BLaER1 (cell line): Measurements from ENCODE around the gene HMOX2.

ENCODE experiments used
- H3K27ac ChIP-seq: shearing (Covaris generic); formaldehyde crosslinking; 2 replicates; pipeline ENCODE4 v1.8.1; 2022
- H3K27me3 ChIP-seq: shearing (Covaris generic); formaldehyde crosslinking; 2 replicates; pipeline ENCODE4 v1.8.1; 2022
- H3K36me3 ChIP-seq: shearing (Covaris generic); formaldehyde crosslinking; 2 replicates; pipeline ENCODE4 v1.8.1; 2022
- H3K4me1 ChIP-seq: shearing (Covaris generic); formaldehyde crosslinking; 2 replicates; pipeline ENCODE4 v1.8.1; 2022
- H3K4me2 ChIP-seq: shearing (Covaris generic); formaldehyde crosslinking; 2 replicates; pipeline ENCODE4 v1.8.1; 2022
- H3K4me3 ChIP-seq: shearing (Covaris generic); formaldehyde crosslinking; 2 replicates; pipeline ENCODE4 v1.8.1; 2022
- H3K9ac ChIP-seq: shearing (Covaris generic); formaldehyde crosslinking; 2 replicates; pipeline ENCODE4 v1.8.1; 2022
- H3K9me3 ChIP-seq: shearing (Covaris generic); formaldehyde crosslinking; 2 replicates; pipeline ENCODE4 v1.8.1; 2022
- H4K20me1 ChIP-seq: shearing (Covaris generic); formaldehyde crosslinking; 2 replicates; pipeline ENCODE4 v1.8.1; 2022
- Cebpa-rat ChIP-seq: shearing (Covaris generic); IDR thresholded peaks from 2 replicates; pipeline ENCODE4 v1.8.1; 2022

The HMOX2 gene

GRCh38 chr16:4443271-4443670, 32.9 kb upstream of the HMOX2 start:
- no peak for TF ChIP-seq Cebpa-rat
- no peak overlapping the region for H3K9ac ChIP-seq
- no peak overlapping the region for H3K4me2 ChIP-seq
- peaks cover 100% of the 10 kb centered on the region for H3K36me3 ChIP-seq
- H3K27me3 ChIP-seq = no peaks in the 10 kb centered on the region
- H3K9me3 ChIP-seq = no peaks in the 10 kb centered on the region
- H3K4me1 ChIP-seq = peaks cover 12% of the 10 kb centered on the region; the same call in 1 of the 2 replicates
- H3K4me3 ChIP-seq = no peak overlapping the region
- peaks cover 43% of the 10 kb centered on the region for H4K20me1 ChIP-seq
- H3K27ac ChIP-seq = no peak overlapping the region

DNA sequence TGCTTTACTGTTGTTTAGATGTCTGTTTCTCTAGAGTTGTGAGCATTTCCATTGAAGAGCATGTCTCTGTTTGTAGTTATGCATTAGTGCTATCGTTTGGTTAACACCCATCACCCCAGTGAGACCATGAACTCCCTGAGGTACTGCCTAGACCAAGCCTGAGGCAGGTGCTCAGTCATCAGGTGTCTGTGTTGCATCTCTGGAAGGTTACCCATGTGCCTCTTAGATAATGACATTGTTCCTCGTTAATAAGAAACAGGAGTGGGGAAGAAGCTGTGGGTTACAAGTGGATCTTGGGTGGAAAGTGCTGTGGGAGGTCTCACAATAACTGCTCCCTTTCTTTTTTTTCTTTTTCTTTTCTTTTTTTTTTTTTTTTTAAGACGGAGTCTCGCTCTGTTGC, 32.2 kb upstream of the HMOX2 start:
- Histone ChIP-seq H3K27ac (no peak overlapping the region), H3K4me3 (no peak overlapping the region), H3K9ac (no peak overlapping the region), H3K27me3 (no peaks in the 10 kb centered on the region), H3K9me3 (no peaks in the 10 kb centered on the region), H3K4me1 (peaks cover 5% of the 10 kb centered on the region; the same call in 1 of the 2 replicates), H3K36me3 (peaks cover 100% of the 10 kb centered on the region), H3K4me2 (no peak overlapping the region), H4K20me1 (peaks cover 43% of the 10 kb centered on the region)
- no peak for TF ChIP-seq Cebpa-rat

GRCh38 chr16:4450430-4450829, 25.8 kb upstream of the HMOX2 start:
- peaks cover 64% of the 10 kb centered on the region for H4K20me1 ChIP-seq
- H3K4me3 ChIP-seq = no peak overlapping the region
- no peak for TF ChIP-seq Cebpa-rat
- peaks cover 5% of the 10 kb centered on the region; the same call in 1 of the 2 replicates for H3K4me1 ChIP-seq
- H3K27ac ChIP-seq = no peak overlapping the region
- H3K27me3 ChIP-seq = no peaks in the 10 kb centered on the region
- no peaks in the 10 kb centered on the region for H3K9me3 ChIP-seq
- peaks cover 100% of the 10 kb centered on the region for H3K36me3 ChIP-seq
- H3K4me2 ChIP-seq = no peak overlapping the region
- no peak overlapping the region for H3K9ac ChIP-seq

DNA sequence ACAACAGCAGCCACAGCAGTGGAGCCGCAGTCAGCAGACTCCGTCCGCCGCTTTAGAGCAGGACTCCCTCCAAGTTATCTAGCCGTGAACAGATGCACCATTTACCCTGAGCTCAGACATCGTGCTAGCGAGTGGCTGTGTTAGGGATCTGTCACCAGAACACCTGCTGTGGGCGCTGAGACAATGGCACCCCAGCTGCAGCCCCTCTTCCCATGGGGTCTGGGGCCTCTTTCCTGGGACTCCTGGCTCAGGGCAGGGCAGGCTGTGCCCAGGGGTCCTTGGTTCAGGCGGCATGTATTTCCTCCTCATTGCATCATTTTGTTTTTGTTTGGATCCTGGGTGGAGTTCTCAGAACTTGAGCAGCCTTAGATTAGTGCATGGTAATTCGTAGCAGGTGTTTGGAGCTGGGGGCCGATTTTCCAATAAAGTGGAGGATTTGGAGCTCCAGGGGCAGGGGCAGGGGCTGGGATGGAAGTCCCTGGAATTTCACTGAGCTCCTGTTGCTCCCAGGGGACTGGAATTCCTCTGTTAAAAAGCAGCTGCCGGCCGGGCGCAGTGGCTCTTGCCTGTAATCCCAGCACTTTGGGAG, 25.2 kb upstream of the HMOX2 start:
- Histone ChIP-seq H3K4me3 (no peak overlapping the region), H3K4me2 (no peak overlapping the region), H3K9ac (no peak overlapping the region), H3K9me3 (no peaks in the 10 kb centered on the region), H3K4me1 (peaks cover 11% of the 10 kb centered on the region; the same call in 1 of the 2 replicates), H3K27me3 (no peaks in the 10 kb centered on the region), H4K20me1 (peaks cover 70% of the 10 kb centered on the region), H3K36me3 (peaks cover 100% of the 10 kb centered on the region), H3K27ac (no peak overlapping the region)
- TF ChIP-seq Cebpa-rat = no peak

- Histone ChIP-seq H3K4me2 (no peak overlapping the region), H3K27ac (no peak overlapping the region), H3K4me1 (peaks cover 12% of the 10 kb centered on the region; the same call in 1 of the 2 replicates), H3K4me3 (no peak overlapping the region), H3K36me3 (peaks cover 100% of the 10 kb centered on the region), H3K9ac (no peak overlapping the region), H3K9me3 (no peaks in the 10 kb centered on the region), H3K27me3 (no peaks in the 10 kb centered on the region), H4K20me1 (peaks cover 75% of the 10 kb centered on the region)
- TF ChIP-seq Cebpa-rat = no peak
These were observed 23.5 kb upstream of the HMOX2 start for GRCh38 chr16:4452674-4453073.

GRCh38 chr16:4454623-4455022, 21.6 kb upstream of the HMOX2 start:
- H4K20me1 ChIP-seq = peaks cover 87% of the 10 kb centered on the region
- H3K4me1 ChIP-seq = peaks cover 22% of the 10 kb centered on the region
- H3K27me3 ChIP-seq = no peaks in the 10 kb centered on the region
- H3K9me3 ChIP-seq = no peaks in the 10 kb centered on the region
- H3K36me3 ChIP-seq = peaks cover 100% of the 10 kb centered on the region
- no peak for TF ChIP-seq Cebpa-rat
- H3K27ac ChIP-seq = no peak overlapping the region
- no peak overlapping the region for H3K4me2 ChIP-seq
- H3K4me3 ChIP-seq = no peak overlapping the region
- no peak overlapping the region for H3K9ac ChIP-seq

GRCh38 chr16:4455081-4455480, 21.1 kb upstream of the HMOX2 start:
- H3K9me3 ChIP-seq = no peaks in the 10 kb centered on the region
- H3K4me1 ChIP-seq = peaks cover 24% of the 10 kb centered on the region
- no peak overlapping the region for H3K4me2 ChIP-seq
- no peak overlapping the region for H3K9ac ChIP-seq
- H3K4me3 ChIP-seq = no peak overlapping the region
- H3K36me3 ChIP-seq = peaks cover 100% of the 10 kb centered on the region
- peaks cover 82% of the 10 kb centered on the region for H4K20me1 ChIP-seq
- H3K27ac ChIP-seq = no peak overlapping the region
- H3K27me3 ChIP-seq = no peaks in the 10 kb centered on the region
- TF ChIP-seq Cebpa-rat = no peak

DNA sequence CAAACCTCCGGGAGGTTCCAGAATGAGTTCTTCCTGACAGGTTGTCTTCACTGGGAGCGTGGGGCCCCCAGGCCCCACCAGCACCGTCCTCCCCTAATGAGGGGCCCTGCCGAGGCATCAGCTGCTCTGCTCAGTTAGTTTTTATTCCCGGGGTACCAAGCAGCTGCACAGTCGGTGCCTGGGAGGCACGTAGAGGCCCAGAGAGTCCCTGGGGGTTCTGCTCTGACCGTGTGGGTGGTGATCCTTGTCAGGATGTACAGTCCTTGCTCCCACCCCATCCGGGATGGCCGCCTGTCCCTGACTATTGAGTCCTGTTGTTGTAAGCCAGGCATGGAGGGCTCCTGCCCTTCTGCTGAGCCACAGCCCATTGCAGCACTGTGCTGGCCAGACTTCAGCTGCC, 20.2 kb upstream of the HMOX2 start:
- Histone ChIP-seq H4K20me1 (peaks cover 73% of the 10 kb centered on the region), H3K4me2 (no peak overlapping the region), H3K4me3 (no peak overlapping the region), H3K36me3 (peaks cover 100% of the 10 kb centered on the region), H3K27me3 (no peaks in the 10 kb centered on the region), H3K9ac (no peak overlapping the region), H3K4me1 (peaks cover 24% of the 10 kb centered on the region), H3K27ac (0 out of 2 replicates have a peak overlapping the region, but pooled peaks have one; percentile 16), H3K9me3 (no peaks in the 10 kb centered on the region)
- TF ChIP-seq Cebpa-rat = no peak

- no peak overlapping the region for H3K4me2 ChIP-seq
- peaks cover 47% of the 10 kb centered on the region for H4K20me1 ChIP-seq
- H3K4me3 ChIP-seq = no peak overlapping the region
- H3K27me3 ChIP-seq = no peaks in the 10 kb centered on the region
- H3K9me3 ChIP-seq = no peaks in the 10 kb centered on the region
- TF ChIP-seq Cebpa-rat = no peak
- H3K9ac ChIP-seq = no peak overlapping the region
- no peak overlapping the region for H3K27ac ChIP-seq
- peaks cover 100% of the 10 kb centered on the region for H3K36me3 ChIP-seq
- H3K4me1 ChIP-seq = peaks cover 15% of the 10 kb centered on the region
These were observed 15.3 kb upstream of the HMOX2 start for GRCh38 chr16:4460936-4461249.

GRCh38 chr16:4461250-4462085, 14.7 kb upstream of the HMOX2 start:
- H3K9me3 ChIP-seq = no peaks in the 10 kb centered on the region
- no peak overlapping the region for H3K9ac ChIP-seq
- H3K4me3 ChIP-seq = no peak overlapping the region
- peaks cover 100% of the 10 kb centered on the region for H3K36me3 ChIP-seq
- H3K4me2 ChIP-seq = no peak overlapping the region
- H3K27ac ChIP-seq = no peak overlapping the region
- H3K27me3 ChIP-seq = no peaks in the 10 kb centered on the region
- H3K4me1 ChIP-seq = peaks cover 13% of the 10 kb centered on the region
- H4K20me1 ChIP-seq = peaks cover 41% of the 10 kb centered on the region
- TF ChIP-seq Cebpa-rat = no peak
